GM12878 (cell line): ENCODE results near the gene MSX1. TPM values are rescaled to one million over a fixed set of nuclear protein-coding genes. Genes with fewer than 3 reads are reported as not detected.

Experiments
- CEBPB ChIP-seq, 2 experiments: fragments of 150-350 bp in 1 of 2; IDR thresholded peaks; 2 replicates each; pipeline ENCODE4 v1.6.1; 2012 to 2014; ENCODE audit warnings: low read depth in 2 of 2, low read length in 2 of 2, borderline replicate concordance in 1 of 2, inconsistent platforms in 1 of 2
- E4F1 ChIP-seq: fragments of 450-650 bp; IDR thresholded peaks from 2 replicates; pipeline ENCODE4 v1.6.1; 2018; ENCODE audit warnings: borderline replicate concordance, mild to moderate bottlenecking; ENCODE audit not compliant: partially characterized antibody
- EZH2 ChIP-seq: IDR thresholded peaks from 2 replicates; pipeline ENCODE4 v1.6.1; 2012; ENCODE audit warnings: low read depth, mild to moderate bottlenecking, control low read depth, inconsistent platforms, low read length, borderline replicate concordance; ENCODE audit not compliant: control insufficient read depth
- PAX8 ChIP-seq: fragments of 450-650 bp; IDR thresholded peaks from 2 replicates; pipeline ENCODE4 v1.6.1; 2017; ENCODE audit warnings: mild to moderate bottlenecking, moderate library complexity
- SIX5 ChIP-seq: IDR thresholded peaks from 2 replicates; pipeline ENCODE4 v1.6.1; 2011; ENCODE audit warnings: mild to moderate bottlenecking, low read depth, low read length, moderate library complexity; ENCODE audit not compliant: severe bottlenecking
- SKIL ChIP-seq: fragments of 450-650 bp; IDR thresholded peaks from 2 replicates; pipeline ENCODE4 v1.6.1; 2017; ENCODE audit warnings: mild to moderate bottlenecking, low read depth, inconsistent platforms; ENCODE audit not compliant: poor library complexity, severe bottlenecking
- TCF12 ChIP-seq: IDR thresholded peaks from 2 replicates; pipeline ENCODE4 v1.6.1; 2011; ENCODE audit warnings: low read depth, mild to moderate bottlenecking, low read length
- polyA plus RNA-seq, 11 experiments: library from polyadenylated mRNA; depleted of rRNA in 4 of 11; unstranded in 6 of 11; stranded (reverse) in 5 of 11; fragments of >200 nt; fragmentation: Nextera tagmentation in 4 of 11; fragmentation: Illumina TruSeq in 1 of 11; extraction: Ambion mirVana in 4 of 11; extraction: Trizol in 1 of 11; gene quantifications; 1 replicate in 1 of 11; 2 replicates in 10 of 11; pipeline versions ENCODE4 v1.2.1 to v1.2.3, GENCODE V29; 2011 to 2016; ENCODE audit warnings: inconsistent platforms in 2 of 11, missing spikeins in 2 of 11, low read depth in 1 of 11
- total RNA-seq, 4 experiments: library from RNA; depleted of rRNA in 3 of 4; stranded (reverse); fragments of >200 nt in 3 of 4; fragmentation: Illumina TruSeq in 1 of 4; extraction: Trizol in 1 of 4; gene quantifications; 2 replicates each; pipeline versions ENCODE4 v1.2.1 to v1.2.3, GENCODE V29; 2013 to 2021
- TF ChIP-seq, protein P1 (sequence below): fragments of 450-650 bp; IDR thresholded peaks from 2 replicates; pipeline ENCODE4 v1.6.1; 2017; ENCODE audit warnings: mild to moderate bottlenecking

MSX1 gene
- total and polyA plus RNA-seq, 10 of the 15 experiments (the other 5 are each of a cell fraction or from before 2014, with no cell fraction given), result 0.04 to 0.56 (median 0.15) TPM; not detected in 2

- no peak for TF ChIP-seq E4F1
- TF ChIP-seq SIX5, result no peak
- TF ChIP-seq PAX8, result no peak
- TF ChIP-seq SKIL, result no peak
- no peak for TF ChIP-seq TCF12
- TF ChIP-seq EZH2, result no peak
- no peak for TF ChIP-seq CEBPB (IDR thresholded peaks at IDR 0.05; ENCODE audit: borderline replicate concordance in 1 of 2, low read depth in 2 of 2, low read length in 2 of 2)
- TF ChIP-seq, protein P1, sequence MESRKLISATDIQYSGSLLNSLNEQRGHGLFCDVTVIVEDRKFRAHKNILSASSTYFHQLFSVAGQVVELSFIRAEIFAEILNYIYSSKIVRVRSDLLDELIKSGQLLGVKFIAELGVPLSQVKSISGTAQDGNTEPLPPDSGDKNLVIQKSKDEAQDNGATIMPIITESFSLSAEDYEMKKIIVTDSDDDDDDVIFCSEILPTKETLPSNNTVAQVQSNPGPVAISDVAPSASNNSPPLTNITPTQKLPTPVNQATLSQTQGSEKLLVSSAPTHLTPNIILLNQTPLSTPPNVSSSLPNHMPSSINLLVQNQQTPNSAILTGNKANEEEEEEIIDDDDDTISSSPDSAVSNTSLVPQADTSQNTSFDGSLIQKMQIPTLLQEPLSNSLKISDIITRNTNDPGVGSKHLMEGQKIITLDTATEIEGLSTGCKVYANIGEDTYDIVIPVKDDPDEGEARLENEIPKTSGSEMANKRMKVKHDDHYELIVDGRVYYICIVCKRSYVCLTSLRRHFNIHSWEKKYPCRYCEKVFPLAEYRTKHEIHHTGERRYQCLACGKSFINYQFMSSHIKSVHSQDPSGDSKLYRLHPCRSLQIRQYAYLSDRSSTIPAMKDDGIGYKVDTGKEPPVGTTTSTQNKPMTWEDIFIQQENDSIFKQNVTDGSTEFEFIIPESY, result no peak
These were observed 49.2 kb upstream of the MSX1 start (continued) for GRCh38 chr4:4810092-4810774.
